ENCODE measurements around the gene SNPH.

DNA sequence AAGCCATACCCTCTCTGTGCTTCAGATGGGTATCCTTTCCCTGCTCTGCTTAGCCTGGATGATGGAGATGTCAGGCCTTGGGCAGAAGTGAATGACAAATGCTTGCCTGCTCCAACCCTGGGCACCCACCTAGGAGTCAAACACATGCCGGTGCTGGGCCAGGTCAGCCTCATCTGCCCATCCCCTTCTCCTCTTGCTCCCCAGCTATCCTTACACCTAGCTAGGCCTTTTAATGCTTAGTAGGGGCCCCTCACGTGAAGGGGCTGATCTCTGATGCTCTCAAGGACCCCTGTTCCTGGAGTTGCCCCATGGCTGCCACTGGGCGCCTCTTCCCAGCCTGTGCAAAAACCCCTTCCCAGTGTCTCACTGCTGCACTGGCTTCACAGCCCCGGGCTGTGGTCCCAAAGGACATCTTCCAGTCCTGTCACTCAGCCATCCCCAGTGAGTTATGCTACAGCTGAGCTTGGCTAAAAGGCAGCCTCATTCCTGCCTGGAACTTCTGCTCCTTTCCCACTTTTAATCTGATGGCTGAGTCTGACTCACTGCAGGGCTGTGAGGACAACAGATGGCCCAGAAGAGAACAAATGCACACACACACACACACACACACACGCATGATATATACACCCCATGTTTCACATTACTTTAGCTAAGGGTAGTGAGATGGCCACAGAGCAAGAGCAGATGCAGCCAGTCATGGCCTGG lies 75.6 kb downstream of the SNPH start:
- TF ChIP-seq POLR2A (IDR thresholded peaks at IDR 0.05) (no peak), POLR2AphosphoS5 (IDR thresholded peaks at IDR 0.05) (no peak)
- TF ChIP-seq, protein P1, sequence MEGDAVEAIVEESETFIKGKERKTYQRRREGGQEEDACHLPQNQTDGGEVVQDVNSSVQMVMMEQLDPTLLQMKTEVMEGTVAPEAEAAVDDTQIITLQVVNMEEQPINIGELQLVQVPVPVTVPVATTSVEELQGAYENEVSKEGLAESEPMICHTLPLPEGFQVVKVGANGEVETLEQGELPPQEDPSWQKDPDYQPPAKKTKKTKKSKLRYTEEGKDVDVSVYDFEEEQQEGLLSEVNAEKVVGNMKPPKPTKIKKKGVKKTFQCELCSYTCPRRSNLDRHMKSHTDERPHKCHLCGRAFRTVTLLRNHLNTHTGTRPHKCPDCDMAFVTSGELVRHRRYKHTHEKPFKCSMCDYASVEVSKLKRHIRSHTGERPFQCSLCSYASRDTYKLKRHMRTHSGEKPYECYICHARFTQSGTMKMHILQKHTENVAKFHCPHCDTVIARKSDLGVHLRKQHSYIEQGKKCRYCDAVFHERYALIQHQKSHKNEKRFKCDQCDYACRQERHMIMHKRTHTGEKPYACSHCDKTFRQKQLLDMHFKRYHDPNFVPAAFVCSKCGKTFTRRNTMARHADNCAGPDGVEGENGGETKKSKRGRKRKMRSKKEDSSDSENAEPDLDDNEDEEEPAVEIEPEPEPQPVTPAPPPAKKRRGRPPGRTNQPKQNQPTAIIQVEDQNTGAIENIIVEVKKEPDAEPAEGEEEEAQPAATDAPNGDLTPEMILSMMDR (IDR thresholded peaks at IDR 0.05): no peak
